Activated naive CD8-positive, alpha-beta T cell treated with anti-CD3 and anti-CD28 coated beads, Interleukin-2, amount 50 U/mL, for 24 hours (primary cell): ENCODE measurements around the gene PARP12.

Experiments used
- ATAC-seq: fragments of 150-1000 bp; cut with Tn5 transposase; one replicate; pipeline ENCODE4 v1.10.0; 2021
- DNase-seq: peaks from one replicate; pipeline ENCODE4 v3.0.0; 2021
- H3K27ac Mint-ChIP-seq: one replicate; pipeline ENCODE4 v1.8.0; 2021; ENCODE audit warnings: mild to moderate bottlenecking, mixed read lengths
- H3K27me3 Mint-ChIP-seq: one replicate; pipeline ENCODE4 v1.8.0; 2021; ENCODE audit warnings: mixed read lengths
- H3K36me3 Mint-ChIP-seq: one replicate; pipeline ENCODE4 v1.8.0; 2021; ENCODE audit warnings: low read depth, mixed read lengths
- H3K4me1 Mint-ChIP-seq: one replicate; pipeline ENCODE4 v1.8.0; 2021; ENCODE audit warnings: mixed read lengths
- H3K4me3 Mint-ChIP-seq: one replicate; pipeline ENCODE4 v1.8.0; 2021; ENCODE audit warnings: mild to moderate bottlenecking, moderate library complexity, mixed read lengths
- H3K9me3 Mint-ChIP-seq: one replicate; pipeline ENCODE4 v1.8.0; 2021; ENCODE audit warnings: mixed read lengths

PARP12 gene

GRCh38 chr7:140033779-140034363, 28.9 kb downstream of the PARP12 start:
- no peaks in the 10 kb centered on the region for H3K9me3 Mint-ChIP-seq
- peaks cover 18% of the 10 kb centered on the region for H3K4me1 Mint-ChIP-seq
- ATAC-seq: no peak
- no peak overlapping the region for H3K4me3 Mint-ChIP-seq
- peaks cover 38% of the 10 kb centered on the region for H3K36me3 Mint-ChIP-seq
- no peaks in the 10 kb centered on the region for H3K27me3 Mint-ChIP-seq
- no peak overlapping the region for H3K27ac Mint-ChIP-seq
- no peak for DNase-seq

GRCh38 chr7:140033036-140033435, 29.7 kb downstream of the PARP12 start:
- H3K36me3 Mint-ChIP-seq: peaks cover 38% of the 10 kb centered on the region
- no peak for ATAC-seq
- peaks cover 18% of the 10 kb centered on the region for H3K4me1 Mint-ChIP-seq
- no peak overlapping the region for H3K4me3 Mint-ChIP-seq
- DNase-seq: no peak
- H3K9me3 Mint-ChIP-seq: no peaks in the 10 kb centered on the region
- no peaks in the 10 kb centered on the region for H3K27me3 Mint-ChIP-seq
- H3K27ac Mint-ChIP-seq: no peak overlapping the region

GRCh38 chr7:140031364-140031763, 31.4 kb downstream of the PARP12 start:
- Mint-ChIP-seq H3K27me3 (no peaks in the 10 kb centered on the region), H3K9me3 (no peaks in the 10 kb centered on the region), H3K4me3 (no peak overlapping the region), H3K36me3 (peaks cover 32% of the 10 kb centered on the region), H3K27ac (no peak overlapping the region), H3K4me1 (peaks cover 13% of the 10 kb centered on the region)
- no peak for DNase-seq
- ATAC-seq: no peak

- ATAC-seq (no peak), DNase-seq (no peak)
- Mint-ChIP-seq H3K4me3 (no peak overlapping the region), H3K4me1 (peaks cover 3% of the 10 kb centered on the region), H3K9me3 (no peaks in the 10 kb centered on the region), H3K27ac (no peak overlapping the region), H3K27me3 (no peaks in the 10 kb centered on the region), H3K36me3 (peaks cover 28% of the 10 kb centered on the region)
These were observed 33.7 kb downstream of the PARP12 start for GRCh38 chr7:140029072-140029471.

DNA sequence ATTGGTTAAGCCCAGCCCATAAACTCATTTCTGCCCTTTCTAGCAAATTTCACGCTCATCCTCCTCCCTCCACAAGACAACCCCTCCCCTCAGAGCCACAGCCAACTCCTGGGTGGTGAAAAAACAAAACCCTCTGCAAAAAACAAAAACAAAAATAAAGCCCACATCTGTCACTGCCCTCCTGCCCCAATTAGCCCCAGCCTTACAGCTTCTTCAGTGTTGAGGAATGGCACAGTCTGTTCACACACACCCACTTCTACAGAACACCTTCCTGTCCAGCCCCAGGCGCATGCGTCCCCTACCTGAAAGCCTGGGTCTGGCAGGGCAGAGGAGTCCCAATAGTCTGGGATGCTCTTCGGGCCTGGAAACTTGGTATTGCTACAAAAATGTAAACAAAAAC, 34.4 kb downstream of the PARP12 start:
- H3K36me3 Mint-ChIP-seq: peaks cover 25% of the 10 kb centered on the region

GRCh38 chr7:140027858-140028257, 34.9 kb downstream of the PARP12 start:
- Mint-ChIP-seq H3K4me3 (no peak overlapping the region), H3K9me3 (no peaks in the 10 kb centered on the region), H3K27me3 (no peaks in the 10 kb centered on the region), H3K27ac (no peak overlapping the region), H3K36me3 (peaks cover 23% of the 10 kb centered on the region), H3K4me1 (no peaks in the 10 kb centered on the region)
- DNase-seq: no peak
- no peak for ATAC-seq

More for the DNA sequence above, 34.4 kb downstream of the PARP12 start:
- no peaks in the 10 kb centered on the region for H3K4me1 Mint-ChIP-seq
- no peaks in the 10 kb centered on the region for H3K9me3 Mint-ChIP-seq
- ATAC-seq: no peak
- no peaks in the 10 kb centered on the region for H3K27me3 Mint-ChIP-seq
- H3K4me3 Mint-ChIP-seq: no peak overlapping the region
- no peak for DNase-seq
- H3K27ac Mint-ChIP-seq: no peak overlapping the region

DNA sequence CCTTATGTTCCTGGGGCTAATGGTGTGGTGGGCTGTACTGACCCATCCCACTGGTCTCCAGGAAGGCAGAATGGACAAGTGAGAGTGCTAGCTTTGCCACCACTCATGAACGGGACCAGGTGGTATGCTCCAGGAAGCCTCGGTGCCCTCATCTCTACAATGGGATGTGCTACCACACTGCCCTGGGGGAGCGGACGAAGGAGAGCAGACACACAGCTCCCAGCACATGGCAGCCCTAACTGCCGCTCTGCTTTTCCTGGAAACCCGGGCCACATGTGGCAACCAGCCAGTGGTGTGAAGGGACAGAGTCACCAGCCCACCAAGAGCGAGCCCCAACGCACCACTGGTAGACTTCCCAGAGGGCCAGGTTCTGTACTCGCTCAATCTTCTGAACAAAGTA, 35.8 kb downstream of the PARP12 start:
- DNase-seq (no peak), ATAC-seq (no peak)
- no peaks in the 10 kb centered on the region for H3K9me3 Mint-ChIP-seq
- no peak overlapping the region for H3K27ac Mint-ChIP-seq
- H3K4me1 Mint-ChIP-seq: no peaks in the 10 kb centered on the region
- no peaks in the 10 kb centered on the region for H3K27me3 Mint-ChIP-seq
- peaks cover 19% of the 10 kb centered on the region for H3K36me3 Mint-ChIP-seq
- no peak overlapping the region for H3K4me3 Mint-ChIP-seq

DNA sequence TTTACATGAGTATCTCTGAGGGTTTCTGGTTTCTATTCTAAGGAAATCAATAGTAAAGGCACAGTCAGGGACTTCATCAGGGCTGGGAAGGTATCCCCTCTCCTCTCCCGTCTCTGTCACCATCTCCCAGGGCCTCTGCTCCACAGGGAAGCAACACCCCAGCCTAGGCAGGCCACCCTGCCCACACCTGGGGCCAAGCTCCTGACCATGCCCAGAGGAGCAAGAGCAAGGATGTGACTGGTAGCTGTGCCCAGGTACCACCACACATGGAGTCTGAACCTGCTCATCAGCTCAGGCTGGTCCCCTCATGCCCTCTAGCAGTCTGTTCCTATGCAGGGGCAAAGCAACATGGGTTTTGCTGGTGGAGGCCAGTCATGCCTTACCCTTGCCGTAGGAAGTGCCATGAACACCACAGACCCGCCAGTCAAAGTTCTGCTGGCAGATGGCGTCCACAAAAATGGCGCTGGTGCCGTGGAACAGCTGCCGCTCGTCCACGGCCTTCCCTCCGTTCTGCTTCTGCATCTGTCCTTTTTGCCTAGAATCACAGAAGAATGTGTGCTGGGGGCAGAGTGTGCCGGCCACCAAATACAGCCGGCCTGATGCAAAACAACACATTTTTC, 36.8 kb downstream of the PARP12 start:
- H3K36me3 Mint-ChIP-seq: peaks cover 16% of the 10 kb centered on the region
- no peak for ATAC-seq
- H3K4me1 Mint-ChIP-seq: no peaks in the 10 kb centered on the region
- no peaks in the 10 kb centered on the region for H3K9me3 Mint-ChIP-seq
- H3K4me3 Mint-ChIP-seq: no peak overlapping the region
- no peak for DNase-seq
- H3K27ac Mint-ChIP-seq: no peak overlapping the region
- no peaks in the 10 kb centered on the region for H3K27me3 Mint-ChIP-seq

DNA sequence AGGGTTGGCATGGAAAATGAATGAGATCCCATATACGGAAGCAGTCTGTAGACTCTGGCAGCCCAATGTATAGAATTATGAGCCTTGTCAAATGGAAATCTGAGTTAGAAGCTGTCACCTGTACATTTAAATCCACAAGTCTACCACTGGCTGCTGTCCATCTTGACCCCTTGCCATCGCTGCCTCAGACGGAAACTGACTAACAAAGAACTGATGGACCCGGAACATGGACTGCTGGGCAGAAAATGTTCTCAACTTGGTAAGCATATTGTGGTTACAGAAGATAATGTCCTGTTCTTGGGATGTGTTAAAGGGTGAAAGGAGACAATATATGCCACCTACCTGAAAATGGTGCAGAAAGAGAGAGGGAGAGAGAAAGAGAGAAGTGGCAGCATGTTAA, 37.5 kb downstream of the PARP12 start:
- no peaks in the 10 kb centered on the region for H3K4me1 Mint-ChIP-seq
- no peaks in the 10 kb centered on the region for H3K27me3 Mint-ChIP-seq
- DNase-seq (no peak), ATAC-seq (no peak)
- H3K9me3 Mint-ChIP-seq: no peaks in the 10 kb centered on the region
- peaks cover 13% of the 10 kb centered on the region for H3K36me3 Mint-ChIP-seq
- no peak overlapping the region for H3K27ac Mint-ChIP-seq
- no peak overlapping the region for H3K4me3 Mint-ChIP-seq

DNA sequence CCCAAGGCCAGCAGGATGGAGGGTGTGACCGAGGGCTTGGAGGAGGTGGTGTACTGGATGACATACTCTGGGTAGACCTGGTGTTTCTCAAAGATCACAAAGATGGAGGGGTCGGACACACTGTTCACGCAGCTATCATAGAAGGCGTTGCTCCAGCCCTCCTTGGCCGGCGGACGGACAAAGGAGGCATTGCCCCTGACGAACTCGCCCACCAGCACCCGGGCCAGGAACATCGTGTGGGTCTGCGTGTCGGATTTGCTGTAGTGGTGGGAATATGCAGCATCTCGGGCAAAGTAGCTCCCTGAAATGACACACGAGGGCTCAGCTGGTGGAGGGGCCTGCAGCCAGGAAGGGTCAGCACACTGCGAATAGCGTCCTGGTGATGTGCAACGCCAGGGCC, 38.2 kb downstream of the PARP12 start:
- H3K27ac Mint-ChIP-seq: no peak overlapping the region
- DNase-seq (no peak), ATAC-seq (no peak)
- no peaks in the 10 kb centered on the region for H3K27me3 Mint-ChIP-seq
- H3K4me1 Mint-ChIP-seq: no peaks in the 10 kb centered on the region
- H3K4me3 Mint-ChIP-seq: no peak overlapping the region
- no peaks in the 10 kb centered on the region for H3K9me3 Mint-ChIP-seq
- peaks cover 9% of the 10 kb centered on the region for H3K36me3 Mint-ChIP-seq

- Mint-ChIP-seq H3K9me3 (no peaks in the 10 kb centered on the region), H3K27ac (no peak overlapping the region), H3K27me3 (no peaks in the 10 kb centered on the region), H3K4me1 (no peaks in the 10 kb centered on the region), H3K4me3 (no peak overlapping the region), H3K36me3 (peaks cover 8% of the 10 kb centered on the region)
- ATAC-seq: peak; percentile 48
- no peak for DNase-seq
These were observed 39.0 kb downstream of the PARP12 start for GRCh38 chr7:140023728-140024127.

DNA sequence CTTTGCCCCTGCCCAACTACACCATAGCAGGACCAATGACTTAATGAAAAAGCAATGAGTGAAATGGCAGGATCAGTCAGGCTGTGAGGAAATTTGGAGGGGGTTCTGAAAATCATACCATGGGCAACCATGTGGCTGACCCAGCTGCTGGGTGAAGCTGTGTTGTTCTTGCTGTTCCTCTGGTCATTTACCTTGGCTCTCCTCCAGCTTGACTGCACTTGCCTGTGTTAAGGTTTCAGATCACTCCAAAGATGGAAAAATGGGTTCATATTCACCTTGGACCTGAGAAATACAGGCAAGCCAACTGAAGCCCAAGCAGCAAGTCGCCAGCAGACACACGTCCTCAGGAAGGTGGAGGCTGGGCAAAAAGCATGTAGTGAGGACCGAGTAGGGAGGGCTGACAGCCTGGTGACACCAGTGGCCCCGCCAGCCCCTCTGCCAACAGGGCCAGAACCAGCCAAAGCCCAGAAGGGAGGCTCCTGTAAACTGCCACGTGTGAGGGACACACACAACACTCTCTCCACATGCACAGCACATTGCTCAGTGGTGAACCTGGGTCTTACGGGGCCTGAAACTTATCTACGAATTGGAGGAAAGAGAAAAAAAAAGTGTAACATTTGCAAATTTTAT, 40.1 kb downstream of the PARP12 start:
- H3K27ac Mint-ChIP-seq: no peak overlapping the region
- H3K4me3 Mint-ChIP-seq: no peak overlapping the region
- no peaks in the 10 kb centered on the region for H3K4me1 Mint-ChIP-seq
- H3K9me3 Mint-ChIP-seq: no peaks in the 10 kb centered on the region
- DNase-seq (no peak), ATAC-seq (no peak)
- H3K27me3 Mint-ChIP-seq: no peaks in the 10 kb centered on the region
- peaks cover 6% of the 10 kb centered on the region for H3K36me3 Mint-ChIP-seq

- Mint-ChIP-seq H3K27ac (no peak overlapping the region), H3K9me3 (no peaks in the 10 kb centered on the region), H3K27me3 (no peaks in the 10 kb centered on the region), H3K4me3 (no peak overlapping the region), H3K36me3 (peaks cover 4% of the 10 kb centered on the region), H3K4me1 (no peaks in the 10 kb centered on the region)
- ATAC-seq (no peak), DNase-seq (no peak)
These were observed 41.1 kb downstream of the PARP12 start for GRCh38 chr7:140021603-140022002.

- Mint-ChIP-seq H3K27ac (no peak overlapping the region), H3K36me3 (peaks cover 2% of the 10 kb centered on the region), H3K4me1 (no peaks in the 10 kb centered on the region), H3K4me3 (no peak overlapping the region), H3K27me3 (no peaks in the 10 kb centered on the region), H3K9me3 (no peaks in the 10 kb centered on the region)
- no peak for ATAC-seq
- no peak for DNase-seq
These were observed 43.1 kb downstream of the PARP12 start for GRCh38 chr7:140019606-140020005.

- H3K36me3 Mint-ChIP-seq: no peaks in the 10 kb centered on the region
- DNase-seq (no peak), ATAC-seq (no peak)
- H3K27ac Mint-ChIP-seq: no peak overlapping the region
- H3K4me3 Mint-ChIP-seq: no peak overlapping the region
- no peaks in the 10 kb centered on the region for H3K27me3 Mint-ChIP-seq
- H3K9me3 Mint-ChIP-seq: no peaks in the 10 kb centered on the region
- no peaks in the 10 kb centered on the region for H3K4me1 Mint-ChIP-seq
These were observed 43.6 kb downstream of the PARP12 start for GRCh38 chr7:140019172-140019571.
